SIG-M5 treated with dmso at 0.1 percent for 504 hours (cell line): ENCODE results near the gene GNAO1.
"Not testable (repeated sequence)": the region's sequence is repeated elsewhere in the genome, so short reads cannot be mapped to it uniquely, and the experiment has no call there.

ENCODE experiments used
- DNase-seq: peaks from one replicate; lab custom pipeline; 2025; ENCODE audit not compliant: unreplicated experiment; lab: John Stamatoyannopoulos, UW

GNAO1 gene

GRCh38 chr16:56357241-56357764 lies 166.0 kb downstream of the GNAO1 start:
- no peak for DNase-seq

DNA sequence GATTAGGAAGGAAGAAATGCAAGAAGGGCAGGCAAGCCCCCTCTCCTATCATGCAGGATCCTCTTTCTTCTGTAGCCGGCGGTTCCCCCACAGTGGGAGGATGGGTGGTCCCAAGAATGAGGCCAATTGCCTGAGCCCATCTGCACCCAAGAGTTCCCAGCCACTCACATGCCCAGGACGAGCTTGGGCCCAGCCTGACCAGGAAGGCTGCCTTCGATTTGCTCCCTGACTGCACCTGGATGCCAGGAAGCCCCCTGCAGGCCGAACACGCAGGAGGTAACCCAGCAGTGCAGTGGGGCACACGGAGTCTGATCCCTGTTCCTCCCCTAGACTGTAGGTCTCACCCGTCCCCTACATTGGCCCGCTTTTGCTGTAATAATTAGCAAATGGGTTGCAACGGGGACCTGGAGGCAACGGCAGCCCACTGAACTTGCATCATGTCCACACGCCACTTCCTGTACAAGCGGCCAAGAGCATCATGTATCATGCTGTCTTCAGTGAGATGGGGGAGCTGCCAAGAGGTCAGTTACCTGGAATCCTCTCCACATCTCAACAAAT lies 166.6 kb downstream of the GNAO1 start:
- DNase-seq, result no peak

GRCh38 chr16:56360117-56361008 lies 169.1 kb downstream of the GNAO1 start:
- no peak for DNase-seq

DNA sequence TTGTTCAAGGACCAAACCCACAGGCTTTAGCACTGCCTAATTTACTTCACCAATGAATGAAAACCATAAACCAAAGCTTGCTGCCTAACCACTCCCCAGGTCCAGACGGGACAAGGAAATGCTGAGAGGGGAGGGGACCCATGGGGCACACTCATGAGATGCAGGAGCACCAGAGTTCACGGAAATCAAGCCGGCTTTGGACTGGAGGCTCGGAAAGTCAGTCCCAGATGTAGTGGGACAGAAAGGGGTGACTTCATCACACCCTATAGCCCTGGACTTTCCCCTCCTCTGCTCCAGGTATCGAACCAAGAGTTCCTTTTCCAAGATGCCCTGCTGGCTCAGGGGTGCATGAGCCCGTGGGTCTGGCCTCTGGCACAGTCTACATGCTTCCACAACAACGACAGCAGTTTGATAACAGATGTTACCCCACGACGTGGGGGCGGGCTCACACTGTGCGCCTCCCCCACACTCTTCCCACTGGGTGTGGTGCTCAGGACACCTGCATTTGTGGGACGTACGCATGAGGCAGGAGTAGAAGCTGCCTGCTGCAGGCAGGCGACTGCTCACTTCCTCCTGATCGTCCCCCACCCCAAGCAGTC lies 170.9 kb downstream of the GNAO1 start:
- DNase-seq, result no peak

- no peak for DNase-seq
Measured at GRCh38 chr16:56362706-56363105, 171.4 kb downstream of the GNAO1 start.

DNA sequence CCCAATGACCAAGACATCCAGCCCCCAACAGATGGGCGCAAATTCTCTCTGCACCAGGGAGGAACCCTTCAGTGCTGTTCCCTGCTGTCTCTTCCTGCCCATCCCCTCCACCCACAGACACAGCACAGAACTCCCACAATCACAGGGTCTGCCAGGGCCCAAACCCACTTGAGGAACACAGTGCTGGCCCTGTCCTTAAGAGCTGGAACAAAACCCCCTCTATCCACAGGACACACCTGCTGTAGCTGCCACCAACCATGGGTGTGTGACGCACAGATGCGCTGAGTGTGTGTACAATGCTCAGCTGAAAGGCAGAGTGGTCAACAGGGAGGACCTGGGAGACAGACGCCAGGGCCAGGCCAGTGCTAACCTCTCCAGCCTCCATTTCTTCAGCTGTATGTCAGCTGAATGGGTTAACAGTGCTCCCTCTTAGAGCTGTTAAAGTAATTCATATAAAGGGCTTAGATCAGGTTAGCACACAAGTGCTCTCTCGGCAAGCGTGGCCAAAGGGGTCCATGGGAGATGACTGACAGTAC lies 172.0 kb downstream of the GNAO1 start:
- DNase-seq, result no peak

DNA sequence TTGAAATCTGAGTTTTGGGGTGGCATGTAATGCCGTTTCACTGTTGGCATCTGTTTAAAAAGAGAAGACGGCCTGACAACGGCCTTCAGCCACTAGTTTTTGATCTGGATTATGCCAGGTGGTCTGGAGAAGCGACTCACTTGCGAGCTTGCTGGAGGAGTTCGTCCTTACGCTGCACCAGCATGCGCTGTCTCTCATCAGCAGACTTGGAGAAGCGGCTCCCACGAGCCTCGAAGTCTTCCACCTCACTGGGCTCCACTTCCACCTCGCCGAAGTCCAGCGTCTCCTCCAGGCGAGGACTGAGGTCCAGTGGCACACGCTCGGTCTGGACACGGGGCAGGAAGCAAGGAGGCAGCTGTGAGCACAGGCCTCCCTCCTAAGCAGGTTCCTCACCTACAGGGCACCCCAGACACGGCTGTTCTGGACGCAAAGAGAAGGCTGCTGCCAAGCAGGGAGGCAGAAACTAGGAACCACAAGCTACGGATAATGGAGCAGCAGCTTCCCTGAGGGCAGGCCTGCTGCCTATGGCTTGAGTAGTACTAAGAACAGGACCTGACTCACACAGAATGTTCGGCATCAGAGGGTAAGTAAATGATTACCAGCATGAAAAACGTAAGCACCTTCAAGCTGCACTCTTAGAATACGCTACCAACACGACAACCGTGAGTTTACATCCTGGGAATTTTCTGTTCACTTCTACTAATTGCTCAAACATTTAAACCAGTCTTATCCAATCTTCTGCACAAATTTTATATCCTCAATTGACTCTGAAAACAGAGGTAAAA lies 172.7 kb downstream of the GNAO1 start:
- DNase-seq, result no peak

DNA sequence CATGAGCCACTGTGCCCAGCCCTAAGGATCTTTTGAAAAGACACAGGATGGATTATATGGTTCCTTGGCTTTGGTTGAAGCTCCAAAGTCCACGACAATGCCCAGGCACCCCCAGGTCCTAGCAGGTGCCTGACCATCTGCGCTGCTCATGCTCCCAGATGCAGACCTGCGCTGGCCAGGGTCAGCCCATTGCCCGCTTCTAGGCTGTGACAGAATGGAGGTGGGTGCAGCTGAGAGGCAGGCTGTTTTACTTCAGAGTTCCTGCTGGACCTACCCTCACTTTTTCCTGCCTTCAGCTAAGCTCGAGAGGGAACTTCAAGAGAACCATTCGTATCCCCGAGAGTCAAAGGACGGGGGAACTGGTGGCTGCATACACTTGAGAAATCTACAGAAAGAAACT lies 173.6 kb downstream of the GNAO1 start:
- no peak for DNase-seq

DNA sequence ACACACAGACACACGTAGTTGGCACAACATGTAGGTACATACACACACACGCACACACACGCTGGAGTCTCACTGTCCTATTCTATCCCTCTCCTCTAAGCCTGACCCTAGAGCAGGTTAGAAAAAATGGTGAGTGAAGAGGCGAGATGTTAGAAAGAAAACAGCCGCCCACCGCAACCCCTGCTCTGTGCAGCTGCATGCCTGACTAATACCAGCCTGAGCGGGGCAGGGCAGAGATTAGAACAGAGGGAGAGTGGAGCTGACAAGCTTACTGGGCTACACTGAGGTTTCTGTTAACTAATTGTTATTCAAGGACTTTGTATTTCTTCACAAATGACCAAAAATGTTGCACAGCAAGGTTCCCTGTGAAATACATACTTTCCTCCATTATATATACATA lies 174.3 kb downstream of the GNAO1 start:
- no peak for DNase-seq

GRCh38 chr16:56366945-56367344 lies 175.7 kb downstream of the GNAO1 start:
- no peak for DNase-seq

GRCh38 chr16:56367764-56368163 lies 176.5 kb downstream of the GNAO1 start:
- no peak for DNase-seq

DNA sequence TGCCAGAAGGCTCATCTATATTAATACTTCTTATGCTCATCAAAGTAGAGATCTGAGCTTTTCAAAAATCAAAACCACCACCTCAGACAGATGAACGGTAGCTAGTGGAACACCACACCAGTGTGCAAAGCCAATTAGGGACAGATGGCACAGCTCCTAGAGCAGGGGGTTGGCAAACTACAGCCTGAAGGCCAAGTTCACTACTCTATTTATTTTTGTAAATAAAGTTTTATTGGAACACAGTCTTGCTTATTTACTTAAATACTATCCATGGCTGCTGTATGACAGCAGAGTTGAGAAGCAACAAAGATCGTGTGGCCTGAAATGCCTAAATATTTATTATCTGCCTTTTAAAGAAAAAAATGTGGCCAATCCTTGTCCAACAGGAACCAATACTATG lies 177.3 kb downstream of the GNAO1 start:
- no peak for DNase-seq

- DNase-seq, result no peak
Measured at GRCh38 chr16:56369202-56369601, 177.9 kb downstream of the GNAO1 start.

DNA sequence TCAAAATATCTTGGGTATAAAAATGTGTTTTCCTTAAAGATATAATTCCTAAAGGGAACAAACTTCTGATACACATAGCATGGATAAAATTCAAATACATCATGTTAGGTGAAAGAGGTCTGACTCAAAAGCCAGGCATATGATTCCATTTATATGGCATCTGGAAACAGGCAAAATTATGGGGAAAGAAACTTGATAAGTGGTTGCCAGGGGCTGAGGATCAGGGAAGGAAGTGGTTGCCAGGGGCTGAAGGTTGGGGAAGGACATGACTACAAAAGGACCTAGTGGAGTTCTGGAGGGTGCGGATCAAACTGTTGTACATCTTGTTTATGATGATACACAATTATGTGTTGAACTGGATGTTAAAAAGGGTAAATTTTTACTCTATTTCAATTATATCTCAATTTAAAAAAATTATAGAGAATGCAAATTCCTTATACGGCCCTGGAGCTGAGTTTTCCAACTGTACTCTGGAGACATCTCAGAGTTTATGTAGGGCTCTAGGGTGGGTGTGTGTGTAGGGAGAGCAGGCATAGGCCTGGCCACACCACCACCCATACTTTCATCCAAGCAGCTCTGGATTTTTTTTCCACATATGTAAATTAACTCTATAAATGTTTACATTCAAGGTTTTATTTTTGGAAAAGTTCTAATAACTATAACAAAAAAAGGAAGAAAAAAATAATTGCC lies 179.0 kb downstream of the GNAO1 start:
- DNase-seq, result no peak

- no peak for DNase-seq
Measured at GRCh38 chr16:56370875-56371659, 179.8 kb downstream of the GNAO1 start.

DNA sequence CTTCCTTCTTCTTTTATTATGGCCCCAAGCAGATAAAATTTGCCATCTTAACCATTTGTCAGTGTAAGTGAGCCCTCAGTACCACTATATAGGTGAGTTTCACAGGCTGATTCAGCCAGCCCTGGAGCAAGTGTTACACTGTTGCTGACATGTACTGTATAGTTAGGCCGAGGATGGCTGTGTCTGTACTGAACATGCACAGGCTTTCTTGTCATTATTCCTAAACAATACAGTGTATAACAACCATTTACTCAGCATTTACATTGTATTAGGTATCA lies 180.3 kb downstream of the GNAO1 start:
- DNase-seq, result no peak

DNA sequence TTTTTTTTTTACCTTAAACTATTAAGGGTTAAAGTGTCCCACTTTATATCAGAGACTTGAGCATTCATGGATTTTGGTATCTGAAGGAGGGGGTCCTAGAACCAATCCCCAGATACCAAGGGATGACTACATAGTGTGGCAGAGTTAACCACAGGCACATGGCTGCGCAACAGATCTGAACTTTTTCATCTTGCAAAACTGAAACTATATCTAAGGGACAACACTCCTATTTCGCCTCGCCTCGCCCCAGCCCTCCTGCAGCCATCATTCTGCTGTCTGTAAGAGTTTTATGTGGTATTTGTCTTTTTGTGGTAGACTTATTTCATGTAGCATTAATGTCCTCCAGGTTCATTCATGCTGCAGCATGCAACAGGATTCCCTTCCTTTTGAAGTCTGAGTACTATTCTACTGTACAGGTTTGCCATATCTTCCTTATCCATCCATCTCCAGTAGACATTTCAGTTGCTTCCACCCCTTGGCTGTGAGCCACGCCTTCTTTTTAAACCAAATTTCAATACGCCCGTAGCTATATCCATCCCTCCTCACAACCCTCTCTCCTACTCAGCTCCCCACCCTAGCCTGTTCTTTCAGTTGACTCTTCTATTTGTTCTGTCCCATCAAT lies 180.8 kb downstream of the GNAO1 start:
- DNase-seq, result no peak

DNA sequence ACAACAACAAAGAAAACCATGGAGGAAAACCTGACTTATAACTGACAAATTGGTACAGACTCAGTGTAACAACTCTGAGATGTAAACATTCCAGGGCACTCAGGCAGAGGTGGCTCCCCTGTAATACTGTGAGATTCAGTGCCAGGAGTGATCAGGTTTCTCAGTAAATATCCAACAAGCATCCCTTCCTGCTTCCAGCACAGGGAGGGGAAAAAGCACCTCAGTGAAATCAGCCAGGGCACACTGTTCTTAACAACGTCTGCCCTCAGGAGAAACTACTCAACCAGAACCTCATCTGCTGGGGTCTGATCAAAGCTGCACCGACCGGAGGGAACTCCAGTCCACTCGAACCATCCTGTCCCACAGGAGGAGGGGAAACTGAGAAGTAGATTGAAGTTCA lies 181.7 kb downstream of the GNAO1 start:
- DNase-seq, result no peak

- DNase-seq, result not testable (repeated sequence)
Measured at GRCh38 chr16:56375792-56376191, 184.5 kb downstream of the GNAO1 start.
